Inflammatory macrophage (primary cell): ENCODE results near the gene GJB6.

ENCODE experiments used
- DNase-seq, 2 donors: peaks; one replicate each; pipeline ENCODE4 v3.0.0-alpha.2; 2020 to 2022

The GJB6 gene

DNA sequence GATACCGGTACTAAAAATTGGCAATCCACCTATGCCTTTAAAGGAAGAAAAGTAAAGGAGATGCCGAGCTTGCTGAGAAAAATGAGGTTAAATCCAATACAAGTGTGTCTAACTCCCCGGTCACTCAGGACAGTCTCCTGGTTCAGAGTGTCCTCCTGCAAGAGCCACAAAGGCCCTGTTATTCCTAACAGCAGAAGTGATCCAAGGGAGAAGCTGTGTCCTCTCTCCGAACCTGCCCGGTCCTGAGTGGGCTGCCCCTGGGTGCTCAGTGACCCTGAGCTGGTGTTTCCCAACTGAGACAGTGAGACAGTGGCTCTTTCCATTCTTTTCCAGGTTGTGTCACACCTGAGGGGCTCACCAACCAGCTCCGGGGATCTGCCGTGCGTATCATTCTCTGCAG, 4.8 kb downstream of the GJB6 start:
- no peak for DNase-seq

GRCh38 chr13:20222553-20222952, 9.6 kb downstream of the GJB6 start:
- no peak for DNase-seq

DNA sequence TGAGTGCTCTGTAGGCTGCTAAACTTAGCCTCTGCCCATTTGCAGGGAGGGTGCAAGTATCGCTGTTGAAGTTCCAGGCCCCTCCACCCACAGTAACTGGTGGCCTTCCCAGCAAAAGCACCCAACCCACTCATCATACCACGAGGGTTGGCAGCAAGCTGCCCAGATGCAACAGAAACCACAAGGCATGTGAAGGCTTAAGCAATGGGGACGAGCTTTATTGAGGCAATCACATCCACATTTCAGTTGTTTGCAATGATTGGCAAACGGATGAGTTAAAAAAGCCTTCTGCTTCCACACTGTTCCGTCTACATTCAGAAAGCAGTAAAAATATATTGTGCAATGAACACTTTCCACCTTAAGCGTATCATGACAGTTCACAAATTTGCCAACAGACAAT, 10.3 kb downstream of the GJB6 start:
- DNase-seq, result peak; percentile 98 to 99

GRCh38 chr13:20219577-20219976, 12.5 kb downstream of the GJB6 start:
- DNase-seq, result peak in 1 of 2 donors; percentile 20

DNA sequence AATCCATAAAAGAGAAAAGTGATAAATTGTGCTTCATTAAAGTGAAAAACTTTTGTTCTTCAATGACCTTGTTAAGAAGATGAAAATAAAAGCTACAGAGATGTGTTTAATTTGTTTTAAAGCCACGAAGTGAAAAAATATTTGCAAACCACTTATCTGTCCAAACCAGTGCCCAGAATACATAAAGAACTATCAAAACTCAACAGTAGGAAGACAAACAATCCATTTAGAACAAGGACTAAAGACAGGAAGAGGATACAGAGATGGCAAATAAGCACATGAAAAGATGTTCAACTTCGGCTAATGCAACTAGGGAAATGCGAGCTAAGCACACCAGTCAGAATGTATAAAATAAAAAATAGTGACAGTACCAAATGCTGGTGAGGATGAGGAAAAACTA, 15.0 kb downstream of the GJB6 start:
- DNase-seq, result no peak

DNA sequence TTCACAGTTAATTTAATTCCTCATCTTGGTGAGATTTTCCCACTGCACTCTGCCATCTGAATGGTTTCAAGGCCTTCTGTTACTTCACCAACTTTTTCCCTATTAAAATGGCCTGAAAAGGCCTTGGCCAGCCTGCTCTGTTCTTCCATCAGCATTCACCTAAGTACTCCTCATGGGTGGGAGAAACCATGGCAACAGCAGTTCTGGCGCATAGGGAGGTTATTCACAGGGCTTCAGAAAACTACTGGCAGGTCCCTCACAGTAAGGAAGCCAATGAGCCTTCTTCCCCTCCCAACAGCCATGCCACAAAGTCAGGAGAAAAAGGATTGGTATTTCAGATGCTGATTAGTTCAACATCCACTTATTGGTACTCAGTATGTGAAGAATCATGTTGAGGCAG, 22.2 kb downstream of the GJB6 start:
- no peak for DNase-seq

GRCh38 chr13:20206698-20207235, 25.4 kb downstream of the GJB6 start:
- DNase-seq, result no peak

- peak; percentile 26 to 50 for DNase-seq
Measured at GRCh38 chr13:20206065-20206697, 25.9 kb downstream of the GJB6 start.

- no peak for DNase-seq
Measured at GRCh38 chr13:20198781-20199180, 33.3 kb downstream of the GJB6 start.

GRCh38 chr13:20197361-20197834, 34.7 kb downstream of the GJB6 start:
- DNase-seq, result peak; percentile 54 to 85

- DNase-seq, result peak; percentile 36 to 52
Measured at GRCh38 chr13:20195801-20196200, 36.3 kb downstream of the GJB6 start.

DNA sequence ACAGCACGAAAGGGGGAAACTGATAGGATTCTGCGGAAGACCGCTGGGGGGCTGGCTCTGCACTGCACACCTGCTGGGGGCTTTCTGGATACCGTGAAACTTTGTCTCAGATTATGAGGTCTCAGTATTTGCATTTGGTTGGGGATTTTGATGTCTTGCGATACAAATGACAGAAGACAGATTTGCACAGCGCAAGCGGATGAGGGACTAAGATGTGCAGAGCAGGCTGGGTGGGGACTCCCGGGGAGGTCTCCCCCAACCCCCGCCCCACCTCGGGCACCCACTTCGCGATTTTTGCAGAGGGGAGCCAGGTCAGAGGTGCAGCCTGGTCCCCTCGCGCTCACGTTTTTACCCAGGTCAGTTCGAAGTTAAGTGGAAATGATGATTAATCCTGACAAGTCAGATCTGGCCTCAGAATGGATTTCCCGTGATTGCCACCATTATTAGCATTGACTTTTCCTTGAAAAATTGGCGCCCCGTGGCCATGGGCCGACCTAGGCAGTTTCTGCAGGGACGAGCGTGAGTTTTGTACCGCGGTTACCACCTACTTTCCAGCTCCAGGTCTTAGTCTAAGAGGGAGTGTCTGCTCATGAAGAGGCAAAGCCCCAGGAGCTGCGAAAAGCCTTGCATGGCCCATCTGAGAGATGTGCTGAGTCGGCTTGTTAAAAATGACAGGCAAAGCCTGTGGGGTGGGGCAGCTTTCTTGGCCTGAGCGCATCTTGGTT, 38.0 kb downstream of the GJB6 start:
- DNase-seq, result no peak

- DNase-seq, result no peak
Measured at GRCh38 chr13:20193162-20193906, 38.8 kb downstream of the GJB6 start.

GRCh38 chr13:20192836-20193161, 39.3 kb downstream of the GJB6 start, which contains the start of gene GJB2:
GJB2 (minus strand) TSS chr13:20192938; CDS start chr13:20189581, 3,357 bp downstream.
- no peak for DNase-seq

DNA sequence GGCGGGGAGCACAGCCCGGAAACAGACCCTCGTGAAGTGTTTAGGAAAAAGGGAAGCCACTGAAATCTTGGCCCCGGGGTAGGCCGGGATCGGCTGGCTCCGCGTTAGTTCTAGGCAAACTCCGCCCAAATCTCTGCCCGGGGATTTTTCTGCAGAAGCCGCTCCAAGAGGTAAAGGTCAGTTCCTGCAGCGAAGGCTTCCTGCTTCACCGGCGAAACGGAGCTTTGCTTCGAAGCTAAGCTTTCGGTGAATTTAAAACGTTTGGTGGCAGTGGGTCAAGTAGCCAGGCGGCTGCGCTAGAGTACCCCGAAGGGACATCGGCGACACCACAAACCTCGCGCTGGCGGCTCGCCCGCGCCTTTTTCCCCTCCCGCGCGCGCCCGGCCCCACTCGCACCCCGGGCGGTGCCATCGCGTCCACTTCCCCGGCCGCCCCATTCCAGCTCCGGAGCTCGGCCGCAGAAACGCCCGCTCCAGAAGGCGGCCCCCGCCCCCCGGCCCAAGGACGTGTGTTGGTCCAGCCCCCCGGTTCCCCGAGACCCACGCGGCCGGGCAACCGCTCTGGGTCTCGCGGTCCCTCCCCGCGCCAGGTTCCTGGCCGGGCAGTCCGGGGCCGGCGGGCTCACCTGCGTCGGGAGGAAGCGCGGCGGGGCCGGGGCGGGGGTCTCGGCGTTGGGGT, 39.8 kb downstream of the GJB6 start:
- DNase-seq, result peak; percentile 22 to 39

DNA sequence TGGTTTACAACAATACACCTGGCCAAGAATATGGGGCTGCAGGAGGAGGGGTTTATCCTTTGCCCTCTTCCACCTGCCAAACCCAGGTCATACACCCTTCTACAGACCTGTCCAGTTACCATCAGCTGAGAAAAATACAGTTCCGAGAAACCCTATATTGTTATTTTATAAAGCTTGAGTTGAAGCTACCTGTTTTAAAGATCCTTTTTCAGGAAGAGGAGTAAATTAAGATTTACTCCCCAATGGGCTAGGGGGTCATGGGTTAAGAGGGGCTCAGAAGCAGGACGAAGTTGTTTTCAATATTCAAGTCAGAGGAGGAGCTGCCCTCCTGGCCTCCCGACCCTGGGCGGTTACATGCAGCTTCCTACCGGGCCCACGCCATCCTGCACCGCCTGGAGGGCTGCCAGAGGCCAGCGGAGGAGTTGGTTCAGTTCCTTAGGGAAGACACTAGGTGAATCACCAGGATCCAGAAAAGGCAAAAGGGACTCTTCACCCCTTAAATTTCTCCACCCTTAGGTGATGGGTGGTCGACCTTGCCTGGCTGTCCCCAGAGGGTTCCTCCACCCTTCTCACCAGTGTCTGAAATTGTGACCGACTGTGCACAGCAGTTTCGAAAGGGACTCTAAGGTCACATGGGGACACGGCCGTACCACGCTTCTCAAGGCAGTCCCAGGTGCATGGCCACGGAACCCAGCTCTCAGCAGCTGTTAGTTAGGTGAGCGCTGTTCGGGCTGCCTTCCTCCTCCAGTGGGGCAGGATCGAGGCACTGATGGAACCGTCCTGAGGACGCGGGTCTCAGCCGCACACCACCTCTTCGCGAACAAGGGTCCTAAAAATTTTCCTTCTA, 40.6 kb downstream of the GJB6 start:
- peak; percentile 46 to 78 for DNase-seq

DNA sequence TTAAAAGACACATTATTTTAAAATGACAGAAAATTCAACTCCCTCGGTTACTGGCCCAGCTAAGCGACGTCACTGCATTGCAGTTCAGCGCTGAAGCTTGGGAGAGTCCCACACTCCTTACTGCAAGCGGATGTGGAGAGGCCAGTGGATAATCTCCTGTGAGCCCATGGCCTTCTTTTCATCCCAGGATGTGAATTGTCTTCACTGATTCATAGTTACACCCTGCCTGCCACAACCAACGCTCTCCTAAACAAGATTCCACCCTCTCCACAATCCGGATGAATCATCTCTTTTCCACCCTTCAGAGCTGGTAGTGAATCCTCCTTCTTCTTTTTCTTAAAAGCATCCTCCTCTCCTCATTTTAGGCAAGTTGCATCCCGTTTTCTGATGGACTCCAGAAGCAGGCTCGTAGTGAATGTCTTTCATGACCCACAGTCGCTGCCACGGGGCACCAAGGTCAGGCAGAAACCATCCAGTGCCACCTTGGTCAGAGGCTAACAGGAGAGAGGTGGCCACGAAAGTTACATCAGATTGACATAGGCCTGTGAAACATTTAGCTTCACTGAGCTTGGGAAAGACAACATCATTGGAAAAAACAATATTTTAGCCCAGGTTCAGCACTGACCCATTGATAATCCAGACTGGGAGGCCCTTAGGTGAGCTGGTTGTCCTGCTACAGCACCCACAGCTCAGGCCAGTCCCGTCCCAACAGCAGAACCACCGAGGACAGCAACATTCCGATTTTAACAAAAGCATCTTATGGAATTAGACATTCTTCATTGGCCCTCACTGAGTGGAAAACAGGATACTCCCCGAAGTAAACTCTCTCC, 41.4 kb downstream of the GJB6 start:
- DNase-seq, result no peak

DNA sequence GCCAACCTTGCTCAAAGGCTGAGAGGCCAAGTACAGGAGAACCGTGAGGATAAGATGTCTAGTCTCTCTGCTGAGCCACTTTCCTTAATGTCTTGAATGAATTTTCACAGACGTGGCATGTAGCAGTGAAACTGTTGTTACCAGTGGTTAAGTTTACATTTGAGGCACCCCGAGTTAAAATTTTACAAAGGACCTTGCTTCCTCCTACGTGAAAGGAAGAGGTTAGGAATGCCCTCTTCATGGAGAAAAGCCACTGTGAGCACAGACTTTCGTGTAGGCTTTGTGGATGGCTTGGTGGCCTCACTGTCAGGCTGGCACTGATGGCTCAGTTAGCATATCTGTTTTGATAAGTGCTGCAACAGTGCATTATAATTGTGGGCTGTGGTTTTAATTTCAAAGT, 42.0 kb downstream of the GJB6 start:
- no peak for DNase-seq

- DNase-seq, result peak; percentile 73 to 74
Measured at GRCh38 chr13:20188667-20189553, 43.2 kb downstream of the GJB6 start.

DNA sequence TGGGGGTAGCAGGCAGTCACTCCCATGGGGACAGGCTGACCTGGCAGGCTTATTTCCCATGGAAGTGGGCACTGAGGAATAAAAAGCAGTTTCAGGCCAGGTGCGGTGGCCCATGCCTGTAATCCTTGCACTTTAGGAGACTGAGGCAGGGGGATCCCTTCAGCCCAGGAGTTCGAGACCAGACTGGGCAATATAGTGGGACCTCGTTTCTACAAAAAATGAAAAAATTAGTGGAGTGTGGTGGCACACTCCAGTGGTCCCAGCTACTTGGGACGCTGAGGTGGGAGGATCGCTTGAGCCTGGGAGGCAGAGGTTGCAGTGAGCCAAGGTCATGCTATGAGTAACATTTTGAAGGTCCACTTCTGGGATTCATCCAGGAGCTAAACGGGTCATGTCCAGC, 45.3 kb downstream of the GJB6 start:
- no peak for DNase-seq
